ENCODE data around the gene KCNMA1. TPM values are rescaled to one million over a fixed set of nuclear protein-coding genes. Genes with fewer than 3 reads are reported as not detected.

The KCNMA1 gene
- total RNA-seq, 4 donors from 2014 or later = 10.1 to 32.6 (median 20.1) TPM

DNA sequence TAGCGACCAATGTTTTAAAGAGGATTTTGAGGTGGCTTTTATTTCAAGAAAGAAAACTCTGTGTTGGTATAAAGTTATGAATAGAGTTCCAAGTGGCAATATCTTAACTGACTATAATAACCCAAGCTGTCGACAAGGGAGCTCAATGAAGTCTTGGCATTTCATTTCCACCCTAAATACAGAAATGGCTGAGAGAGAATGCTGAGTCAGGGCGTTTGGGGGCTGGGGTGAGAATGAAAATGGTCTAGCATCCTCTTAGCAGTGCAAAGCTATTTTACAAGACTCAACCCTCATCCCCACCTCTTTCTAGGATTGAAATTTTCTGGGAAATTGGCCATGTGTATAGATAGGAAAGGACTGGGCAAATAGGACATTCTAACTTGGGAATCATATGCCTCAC lies 759.1 kb downstream of the KCNMA1 start:
- ATAC-seq (ENCODE audit: low FRiP score) (no peak), DNase-seq (ENCODE audit: low spot score) (no peak)
- TF ChIP-seq, protein P1, sequence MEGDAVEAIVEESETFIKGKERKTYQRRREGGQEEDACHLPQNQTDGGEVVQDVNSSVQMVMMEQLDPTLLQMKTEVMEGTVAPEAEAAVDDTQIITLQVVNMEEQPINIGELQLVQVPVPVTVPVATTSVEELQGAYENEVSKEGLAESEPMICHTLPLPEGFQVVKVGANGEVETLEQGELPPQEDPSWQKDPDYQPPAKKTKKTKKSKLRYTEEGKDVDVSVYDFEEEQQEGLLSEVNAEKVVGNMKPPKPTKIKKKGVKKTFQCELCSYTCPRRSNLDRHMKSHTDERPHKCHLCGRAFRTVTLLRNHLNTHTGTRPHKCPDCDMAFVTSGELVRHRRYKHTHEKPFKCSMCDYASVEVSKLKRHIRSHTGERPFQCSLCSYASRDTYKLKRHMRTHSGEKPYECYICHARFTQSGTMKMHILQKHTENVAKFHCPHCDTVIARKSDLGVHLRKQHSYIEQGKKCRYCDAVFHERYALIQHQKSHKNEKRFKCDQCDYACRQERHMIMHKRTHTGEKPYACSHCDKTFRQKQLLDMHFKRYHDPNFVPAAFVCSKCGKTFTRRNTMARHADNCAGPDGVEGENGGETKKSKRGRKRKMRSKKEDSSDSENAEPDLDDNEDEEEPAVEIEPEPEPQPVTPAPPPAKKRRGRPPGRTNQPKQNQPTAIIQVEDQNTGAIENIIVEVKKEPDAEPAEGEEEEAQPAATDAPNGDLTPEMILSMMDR (IDR thresholded peaks at IDR 0.05) = no peak

DNA sequence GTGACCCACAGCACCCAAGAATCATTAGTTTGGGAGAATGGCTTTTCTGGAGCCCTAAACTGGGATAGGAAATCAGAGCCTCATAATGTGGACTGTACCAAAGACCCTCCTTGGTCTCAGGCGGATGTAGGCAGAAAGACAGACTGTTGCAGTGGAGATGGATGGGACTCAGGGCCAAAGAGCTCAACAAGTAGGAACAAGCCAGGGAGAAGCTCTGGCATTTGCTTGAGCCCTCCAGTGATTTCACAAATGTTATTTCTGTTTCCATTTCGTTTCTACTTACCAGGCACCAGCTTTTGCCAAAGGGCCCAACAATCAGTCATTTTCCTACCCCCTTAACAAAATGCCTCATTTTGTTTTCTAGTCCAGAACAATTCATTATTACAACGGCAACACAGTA lies 762.7 kb downstream of the KCNMA1 start:
- no peak for DNase-seq (ENCODE audit: low spot score)
- ATAC-seq (ENCODE audit: low FRiP score) = no peak
- TF ChIP-seq, protein P1 (IDR thresholded peaks at IDR 0.05) = no peak

GRCh38 chr10:76874176-76874575 lies 763.4 kb downstream of the KCNMA1 start:
- ATAC-seq (ENCODE audit: low FRiP score) (no peak), DNase-seq (ENCODE audit: low spot score) (no peak)
- TF ChIP-seq, protein P1 (IDR thresholded peaks at IDR 0.05) = no peak

DNA sequence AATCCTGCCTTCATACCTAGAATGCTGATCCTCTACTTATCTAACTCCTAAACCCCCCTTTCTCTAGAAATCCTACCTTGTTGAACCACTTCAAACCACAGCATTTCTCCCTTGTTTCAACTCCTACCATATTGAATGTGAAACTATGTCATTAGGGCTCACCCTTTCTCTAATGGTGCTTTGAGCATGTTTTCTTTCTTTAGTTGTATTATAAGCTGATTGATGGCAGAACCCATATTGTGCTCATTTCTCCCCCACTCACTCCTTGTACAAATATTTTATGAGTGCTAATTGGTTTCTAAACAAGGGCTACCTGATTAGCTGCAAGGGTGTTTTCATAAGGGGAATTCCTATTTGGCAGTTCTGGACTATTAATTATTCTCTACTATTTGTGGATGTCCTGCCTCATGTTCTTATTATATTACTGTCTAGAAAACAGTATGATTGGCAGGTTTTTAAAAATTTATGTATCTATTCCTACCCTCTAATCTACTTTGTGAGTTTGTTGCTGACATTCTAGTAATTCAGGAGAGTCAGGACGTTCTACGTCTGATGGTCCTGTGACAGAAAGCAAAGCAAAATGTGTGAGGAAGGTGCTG lies 765.8 kb downstream of the KCNMA1 start:
- TF ChIP-seq, protein P1 (IDR thresholded peaks at IDR 0.05) = no peak
- no peak for DNase-seq (ENCODE audit: low spot score)
- no peak for ATAC-seq (ENCODE audit: low FRiP score)

DNA sequence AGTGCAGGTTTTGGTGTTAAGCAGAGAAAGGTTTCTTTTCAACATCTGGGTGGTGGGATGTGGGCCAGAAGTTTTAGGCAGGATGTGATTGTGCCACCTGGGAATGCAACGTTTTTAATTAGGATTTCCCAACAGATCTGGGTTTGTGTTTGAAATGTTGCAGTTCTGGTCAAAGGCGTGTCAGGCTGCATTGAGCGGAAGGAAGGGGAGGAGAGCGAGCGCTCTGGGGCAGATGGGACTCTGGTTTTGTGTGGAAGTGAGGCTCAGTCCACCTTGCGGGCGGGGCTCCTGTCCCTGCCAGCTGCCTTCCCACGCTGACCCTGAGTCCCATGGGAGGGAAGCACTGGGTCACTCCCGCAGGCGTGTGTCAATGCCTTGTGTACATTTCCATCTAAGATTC lies 767.7 kb downstream of the KCNMA1 start:
- DNase-seq (ENCODE audit: low spot score) (no peak), ATAC-seq (ENCODE audit: low FRiP score) (no peak)
- TF ChIP-seq, protein P1 (IDR thresholded peaks at IDR 0.05) = no peak

GRCh38 chr10:76868098-76868977 lies 769.3 kb downstream of the KCNMA1 start:
- no peak for ATAC-seq (ENCODE audit: low FRiP score)
- TF ChIP-seq, protein P1 (IDR thresholded peaks at IDR 0.05) = no peak
- DNase-seq (ENCODE audit: low spot score) = no peak
